ENCODE data around the gene LY6G5C. TPM values are rescaled to one million over a fixed set of nuclear protein-coding genes. Genes with fewer than 3 reads are reported as not detected.

LY6G5C gene
- total RNA-seq, 1 experiment from 2014 or later: 2.6 TPM

DNA sequence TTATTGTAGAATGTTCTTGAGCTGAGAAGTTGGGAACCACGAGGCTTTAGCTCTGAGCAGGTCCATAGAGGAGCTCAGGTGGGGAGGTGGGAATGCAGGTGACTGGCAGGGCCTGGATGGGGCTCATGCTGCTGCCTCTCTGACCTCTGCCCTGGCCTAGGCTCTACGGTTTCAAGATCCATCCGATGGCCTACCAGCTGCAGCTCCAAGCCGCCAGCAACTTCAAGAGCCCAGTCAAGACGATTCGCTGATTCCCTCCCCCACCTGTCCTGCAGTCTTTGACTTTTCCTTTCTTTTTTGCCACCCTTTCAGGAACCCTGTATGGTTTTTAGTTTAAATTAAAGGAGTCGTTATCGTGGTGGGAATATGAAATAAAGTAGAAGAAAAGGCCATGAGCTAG, 11.2 kb downstream of the LY6G5C start, which contains the start of gene LY6G5B:
Gene LY6G5B (plus strand): TSS at position 301 of the 400 bp plus-strand sequence. CDS start 975 bp downstream, outside the sequence.
- TF ChIP-seq EZH2 (IDR thresholded peaks at IDR 0.05; ENCODE audit: low read depth) (no peak), CTCF (conservative IDR thresholded peaks at IDR 0.05) (no peak)
- peaks cover 30% of the 10 kb centered on the region; the same call in 1 of the 2 replicates for H3F3A ChIP-seq (ENCODE audit: insufficient read depth, low read depth)
- BruUV-seq (replicated peaks): no TSS peak
- no peak for DNase-seq
- peaks cover 11% of the 10 kb centered on the region for H3K4me1 ChIP-seq (replicated peaks; ENCODE audit: insufficient read depth)
- no peaks in the 10 kb centered on the region for H3K27me3 ChIP-seq (ENCODE audit: insufficient read depth, low read depth)
- H3K36me3 ChIP-seq (ENCODE audit: low read depth): peaks cover 29% of the 10 kb centered on the region
- no peak within 1 kb of the TSS for H3K27ac ChIP-seq
- H3K9me3 ChIP-seq (ENCODE audit: insufficient read depth, low read depth): no peaks in the 10 kb centered on the region
- H3K79me2 ChIP-seq (ENCODE audit: low read depth): peaks cover 34% of the 10 kb centered on the region
- no peak within 1 kb of the TSS for H3K4me3 ChIP-seq
- H4K20me1 ChIP-seq (ENCODE audit: insufficient read depth): peaks cover 3% of the 10 kb centered on the region; the same call in 1 of the 2 replicates
- intact Hi-C loops (cut with micrococcal nuclease; ENCODE audit: unreplicated experiment): loop anchor here (10.0 kb wide), 1 partner anchor 505 kb away; the partner anchor contains the start of genes AGPAT1 and RNF5
- no peak within 1 kb of the TSS for H2AFZ ChIP-seq
- no peaks in the 10 kb centered on the region for H3K9me2 ChIP-seq (ENCODE audit: insufficient read depth)
- H3K4me2 ChIP-seq: no peak within 1 kb of the TSS
- CTCF ChIA-PET: interaction anchor here (0.6 kb wide), 1 partner anchor 471 kb away, joined by 13 read pairs; no protein-coding TSS in a partner anchor
- POLR2A ChIA-PET (ENCODE audit: unreplicated experiment): no interaction called here

GRCh38 chr6:31666337-31666965, 14.4 kb downstream of the LY6G5C start:
- BruUV-seq (replicated peaks): no TSS peak
- CTCF ChIA-PET: no interaction called here

More at GRCh38 chr6:31666337-31666965, 14.4 kb downstream of the LY6G5C start:
- Histone ChIP-seq H3K4me2 (peak overlapping the region; percentile 95), H3K79me2 (ENCODE audit: low read depth) (peaks cover 51% of the 10 kb centered on the region), H3K4me1 (replicated peaks; ENCODE audit: insufficient read depth) (peaks cover 24% of the 10 kb centered on the region), H3F3A (ENCODE audit: insufficient read depth, low read depth) (peaks cover 15% of the 10 kb centered on the region), H3K27ac (peak overlapping the region; percentile 21; the same call in 1 of the 2 replicates), H3K9me3 (ENCODE audit: insufficient read depth, low read depth) (no peaks in the 10 kb centered on the region), H3K36me3 (ENCODE audit: low read depth) (peaks cover 31% of the 10 kb centered on the region), H3K9me2 (ENCODE audit: insufficient read depth) (no peaks in the 10 kb centered on the region), H2AFZ (peak overlapping the region; percentile 79), H3K4me3 (peak overlapping the region; percentile 90), H4K20me1 (ENCODE audit: insufficient read depth) (peaks cover 3% of the 10 kb centered on the region; the same call in 1 of the 2 replicates), H3K27me3 (ENCODE audit: insufficient read depth, low read depth) (no peaks in the 10 kb centered on the region)
- intact Hi-C loops (cut with micrococcal nuclease; ENCODE audit: unreplicated experiment): loop anchor here (10.0 kb wide), 1 partner anchor 508 kb away; the partner anchor contains the start of genes AGPAT1 and RNF5
- no peak for DNase-seq
- no peak for TF ChIP-seq CTCF (conservative IDR thresholded peaks at IDR 0.05)
- no peak for TF ChIP-seq EZH2 (IDR thresholded peaks at IDR 0.05; ENCODE audit: low read depth)
- POLR2A ChIA-PET (ENCODE audit: unreplicated experiment): no interaction called here

All from PC-9 (cell line).